Transverse colon (tissue), 4 donors: ENCODE data around the gene HIVEP3.

Source experiments
- CTCF ChIP-seq, 5 experiments: fragments of 200-600 bp in 3 of 5; fragments of 450-650 bp in 2 of 5; sonication (generic) in 3 of 5; IDR thresholded peaks; 1 replicate in 2 of 5; 2 replicates in 3 of 5; pipeline ENCODE4 v1.5.1; 2016 to 2017; ENCODE audit warnings: antibody characterized with exemption in 5 of 5, inconsistent platforms in 3 of 5, mild to moderate bottlenecking in 2 of 5, moderate library complexity in 1 of 5
- POLR2AphosphoS5 ChIP-seq, 3 donors: sonication (generic); formaldehyde crosslinking; IDR thresholded peaks; one replicate each; pipeline ENCODE4 v1.6.1; 2016; ENCODE audit warnings: antibody characterized with exemption in 3 of 3

DNA sequence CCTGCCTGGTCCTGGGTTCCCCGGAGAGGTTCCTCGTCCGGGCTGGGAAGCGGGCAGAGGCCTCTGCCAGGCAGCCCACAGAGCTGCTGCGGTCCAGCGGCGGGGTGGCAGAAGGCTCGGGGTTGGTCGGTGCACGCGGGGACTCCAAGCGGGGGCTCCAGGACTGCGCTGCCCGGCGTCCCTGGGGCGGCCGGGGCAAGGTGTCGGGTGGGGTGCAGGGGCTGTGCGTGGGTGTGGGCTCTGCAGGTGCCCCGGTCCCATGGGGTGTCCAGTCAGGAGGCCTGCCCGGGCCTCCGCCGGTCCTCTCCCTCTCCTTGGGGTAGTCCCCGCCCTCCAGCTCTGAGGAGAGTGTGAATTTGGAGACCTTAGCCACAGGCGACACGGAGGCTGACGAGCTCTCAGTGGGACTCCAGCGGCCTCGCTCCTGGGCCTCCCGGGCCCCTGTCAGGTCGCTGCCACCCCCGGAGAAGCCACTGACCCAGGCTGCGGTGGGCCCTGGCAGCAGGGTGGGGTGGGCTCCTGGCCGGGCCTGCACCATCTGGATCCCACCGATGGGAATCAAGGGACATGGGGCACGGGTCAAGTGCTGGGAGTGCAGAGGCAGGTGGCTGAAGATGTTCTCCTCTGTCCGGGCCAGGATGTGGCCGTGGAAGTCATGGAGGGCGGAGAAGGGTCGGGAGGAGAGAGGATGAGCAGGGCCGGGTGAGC, 408.0 kb downstream of the HIVEP3 start:
- TF ChIP-seq CTCF (IDR thresholded peaks at IDR 0.05) (no peak), POLR2AphosphoS5 (IDR thresholded peaks at IDR 0.05) (no peak)
